ENCODE results near the gene GRK5.

DNA sequence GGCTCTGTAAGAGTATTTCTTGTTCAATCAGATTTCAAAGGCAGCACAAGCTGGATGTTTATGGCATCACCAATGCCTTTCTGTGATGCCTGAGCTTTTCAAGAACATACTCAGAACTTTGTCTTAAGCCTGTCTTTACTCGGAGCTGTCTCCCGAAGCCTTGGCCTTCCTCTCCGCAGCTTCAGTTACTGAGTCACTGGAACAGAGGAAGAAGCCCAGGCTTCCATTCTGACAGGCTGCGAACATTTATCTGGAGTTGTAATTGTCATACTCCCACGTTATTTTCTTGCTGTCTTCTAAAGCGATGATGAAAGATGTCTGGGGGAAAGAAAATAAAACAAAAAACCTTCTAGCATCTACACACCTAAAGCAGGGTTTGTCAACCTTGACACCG is 43.9 kb downstream of the GRK5 start:
- TF ChIP-seq POLR2AphosphoS5 (IDR thresholded peaks at IDR 0.05; ENCODE audit: borderline replicate concordance, low read depth, low read length) (no peak), EZH2 (IDR thresholded peaks at IDR 0.05) (no peak)
